NCI-H748 treated with DMSO at 0.1 percent for 48 hours (cell line): Measurements from ENCODE around the gene TMC2.
"Not testable (repeated sequence)": the region's sequence is repeated elsewhere in the genome, so short reads cannot be mapped to it uniquely, and the experiment has no call there.

Experiments
- DNase-seq: peaks from one replicate; lab custom pipeline; 2025; lab: John Stamatoyannopoulos, UW

TMC2 gene

DNA sequence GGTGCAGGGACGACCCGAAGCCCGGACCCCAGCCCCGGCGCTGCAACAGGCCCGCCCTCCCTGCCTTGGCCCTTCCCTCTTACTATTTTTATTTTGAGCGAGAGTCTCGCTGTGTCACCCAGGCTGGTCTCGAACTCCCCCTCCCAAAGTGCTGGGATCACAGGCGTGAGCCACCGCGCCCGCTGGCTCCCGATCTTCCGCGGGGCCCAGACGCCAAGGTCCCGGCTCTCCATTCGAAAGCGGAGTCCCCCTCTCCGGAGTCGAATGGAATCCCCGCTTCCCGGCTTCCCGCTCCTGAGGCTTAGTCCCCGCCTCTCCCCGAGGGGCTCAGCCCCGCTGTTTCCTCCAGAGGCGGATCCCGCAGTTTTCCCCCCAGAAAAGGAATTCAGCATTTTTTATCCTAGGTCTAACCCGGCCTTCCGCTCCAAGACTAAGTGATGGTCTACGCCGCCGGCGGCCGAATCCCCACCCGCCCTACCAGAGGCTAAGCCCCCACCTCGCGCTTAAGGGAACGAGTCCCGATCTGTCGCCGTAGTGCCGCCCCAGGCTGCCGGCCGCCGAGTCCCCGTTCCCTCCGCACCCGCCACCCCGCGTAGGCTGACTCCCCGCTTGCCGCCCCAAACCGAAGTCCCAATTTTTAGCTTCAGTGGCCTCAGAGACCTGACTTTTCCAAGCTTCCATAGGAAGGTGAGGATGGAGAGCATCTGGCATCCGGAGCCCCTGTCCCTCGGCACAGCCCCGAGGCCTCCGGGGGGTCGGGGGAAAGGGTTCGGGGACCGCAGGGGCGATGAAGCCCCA, 11.5 kb upstream of the TMC2 start:
- peak; percentile 69 for DNase-seq

GRCh38 chr20:2526218-2526583, 10.2 kb upstream of the TMC2 start:
- not testable (repeated sequence) for DNase-seq

DNA sequence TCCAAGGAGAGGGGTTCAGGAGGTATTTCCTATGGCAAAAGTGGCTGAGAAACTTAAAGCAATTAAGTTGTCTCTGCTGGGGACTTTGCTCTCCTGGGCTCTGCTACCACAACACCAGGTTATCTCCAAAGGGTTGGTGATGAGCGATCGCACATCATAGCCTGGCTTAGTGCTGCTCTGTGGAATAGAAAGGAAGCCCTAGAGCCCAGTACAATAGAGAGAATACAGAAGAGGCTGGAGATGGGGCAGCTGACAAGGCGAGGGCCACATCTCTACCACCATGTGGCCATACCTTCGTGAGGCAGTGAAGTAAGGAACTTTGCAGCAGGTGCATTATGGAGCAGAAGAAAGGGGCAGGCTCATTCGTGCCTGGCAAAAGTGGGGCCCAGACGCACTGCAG, 8.6 kb upstream of the TMC2 start:
- DNase-seq = no peak

- DNase-seq = no peak
These were observed 7.6 kb upstream of the TMC2 start for GRCh38 chr20:2528671-2529271.

- DNase-seq = no peak
These were observed 3.3 kb upstream of the TMC2 start for GRCh38 chr20:2533118-2533517.

DNA sequence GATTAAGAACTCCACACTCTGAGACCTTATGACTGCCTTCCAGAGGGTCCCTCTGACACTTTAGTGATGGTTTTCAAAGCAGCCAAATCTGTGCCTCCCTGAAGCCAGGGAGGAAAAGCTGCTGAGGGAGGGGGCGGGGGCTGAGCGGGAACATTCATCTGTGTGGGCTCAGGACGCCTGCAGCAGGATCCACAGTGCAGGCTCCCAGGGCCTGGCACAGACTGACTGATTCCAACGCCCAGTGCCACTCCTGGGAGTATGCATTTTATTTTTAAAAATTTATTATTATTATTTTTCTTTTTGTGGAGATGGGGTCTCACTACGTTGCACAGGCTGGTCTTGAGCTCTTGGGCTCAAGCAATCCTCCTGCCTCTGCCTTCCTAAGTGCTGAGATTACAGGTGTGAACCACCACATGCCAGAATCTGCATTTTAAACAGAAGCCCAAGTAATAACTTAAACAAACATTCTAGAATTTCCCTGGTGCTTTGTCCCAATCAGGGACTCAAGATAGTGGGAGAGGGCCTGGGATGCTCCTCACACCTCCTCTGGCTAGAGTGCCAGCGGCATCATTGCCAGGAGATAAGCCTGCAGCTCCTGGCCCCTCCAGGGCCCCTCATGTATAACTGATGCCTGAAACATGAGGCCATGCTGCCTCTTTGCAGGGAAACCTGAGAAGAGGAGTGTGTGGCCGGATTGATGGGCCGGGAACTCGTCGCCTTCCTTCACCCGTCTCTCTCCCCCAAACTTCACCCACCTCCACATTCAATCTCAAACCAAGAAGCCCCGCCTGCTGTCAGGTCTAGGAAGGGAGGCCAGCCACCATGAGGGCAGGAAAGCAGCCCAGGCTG, 438 bp upstream of the TMC2 start:
- no peak for DNase-seq

DNA sequence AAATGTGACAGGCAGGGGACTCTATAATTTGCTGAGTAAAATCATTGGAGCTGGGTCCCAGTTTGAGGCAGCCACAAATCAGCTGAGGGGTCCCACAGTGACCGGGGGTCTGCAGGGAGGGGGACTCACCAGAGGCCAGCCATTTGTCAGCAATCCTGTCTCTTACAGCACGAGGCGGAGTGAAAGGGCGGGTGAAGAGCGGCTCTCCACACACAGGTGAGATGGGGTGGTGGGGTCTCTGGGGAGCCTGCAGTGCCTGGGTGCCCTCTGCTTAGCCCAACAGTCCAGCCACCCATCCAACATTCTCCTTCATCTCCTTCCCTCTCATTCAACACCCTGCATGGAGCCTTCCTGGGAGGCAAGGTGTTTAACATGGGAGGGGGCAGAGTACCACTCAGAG, 728 bp downstream of the TMC2 start:
- no peak for DNase-seq

DNA sequence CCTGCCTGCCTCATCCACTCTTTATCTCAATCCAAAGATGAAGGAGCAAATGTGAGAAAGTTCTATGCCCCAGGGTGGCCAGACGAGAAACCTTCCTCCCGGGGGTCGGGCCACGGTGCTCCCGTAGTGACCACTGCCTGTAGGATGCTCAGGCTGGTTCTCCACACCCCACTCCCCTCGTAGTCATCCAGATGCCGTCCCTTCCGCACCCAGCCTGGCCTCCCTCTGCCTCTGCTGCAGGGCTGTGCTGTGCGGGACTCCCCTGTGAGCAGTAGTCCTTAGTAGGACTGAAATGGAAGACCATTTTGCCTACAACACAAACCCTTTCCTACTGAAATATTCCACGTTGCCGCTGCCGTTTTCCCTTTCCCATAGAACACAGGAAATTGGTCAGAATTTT, 2.0 kb downstream of the TMC2 start:
- no peak for DNase-seq

DNA sequence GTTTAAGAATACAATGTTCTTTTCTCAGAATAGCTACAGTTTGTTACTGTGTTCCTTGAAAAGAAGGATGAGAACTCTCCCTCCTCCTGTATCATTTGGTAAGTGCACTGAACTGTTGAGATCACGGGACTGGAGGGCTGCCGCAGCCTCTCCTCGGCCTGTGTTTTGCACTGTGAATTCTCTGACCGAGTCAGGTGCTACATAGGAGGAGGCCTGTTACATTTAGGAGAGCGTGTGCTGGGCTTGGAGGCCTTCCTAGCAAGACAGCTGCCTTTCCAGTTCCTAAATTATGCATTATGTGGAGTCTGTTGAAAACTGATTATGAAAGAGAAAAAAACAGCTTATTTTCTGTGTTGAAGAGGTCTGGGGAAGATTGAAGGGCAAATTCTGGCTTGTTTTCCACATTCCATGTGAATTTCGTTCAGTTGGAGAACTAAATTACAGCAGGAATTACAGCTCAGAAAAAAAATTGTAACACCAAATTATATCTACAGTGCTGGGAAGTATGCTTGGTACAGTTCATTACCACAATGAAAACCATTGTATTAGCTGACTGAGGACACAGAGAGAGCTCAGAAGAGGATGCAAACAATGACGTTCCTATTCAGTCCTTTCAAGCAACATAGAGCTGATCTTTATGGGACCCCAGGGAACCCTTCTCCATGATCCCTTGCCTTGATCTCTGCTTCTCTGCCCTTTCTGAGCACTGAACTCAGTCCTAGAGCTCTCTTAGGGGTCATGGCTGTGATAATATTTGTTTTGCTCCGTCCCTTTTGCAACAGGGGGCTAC, 2.8 kb downstream of the TMC2 start:
- DNase-seq = no peak

DNA sequence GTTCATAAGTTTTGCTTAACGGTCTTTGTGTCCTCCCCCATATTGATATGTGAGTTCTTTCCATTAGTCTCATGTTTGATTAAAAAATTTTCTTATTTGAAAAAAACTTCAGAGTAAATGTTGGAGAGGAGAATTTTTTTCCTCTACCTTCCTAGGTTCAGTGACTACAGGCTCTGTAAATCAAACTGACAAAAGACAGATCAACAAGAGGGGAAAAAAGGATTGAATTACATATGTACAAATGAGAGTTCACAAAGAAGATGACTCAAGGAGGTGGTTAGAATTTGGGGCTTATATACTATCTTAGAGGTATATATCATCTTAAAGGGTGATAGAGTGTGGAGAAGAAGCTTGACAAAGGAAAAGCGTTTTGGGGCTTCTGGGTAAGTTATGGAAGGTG, 5.6 kb downstream of the TMC2 start:
- DNase-seq = no peak

DNA sequence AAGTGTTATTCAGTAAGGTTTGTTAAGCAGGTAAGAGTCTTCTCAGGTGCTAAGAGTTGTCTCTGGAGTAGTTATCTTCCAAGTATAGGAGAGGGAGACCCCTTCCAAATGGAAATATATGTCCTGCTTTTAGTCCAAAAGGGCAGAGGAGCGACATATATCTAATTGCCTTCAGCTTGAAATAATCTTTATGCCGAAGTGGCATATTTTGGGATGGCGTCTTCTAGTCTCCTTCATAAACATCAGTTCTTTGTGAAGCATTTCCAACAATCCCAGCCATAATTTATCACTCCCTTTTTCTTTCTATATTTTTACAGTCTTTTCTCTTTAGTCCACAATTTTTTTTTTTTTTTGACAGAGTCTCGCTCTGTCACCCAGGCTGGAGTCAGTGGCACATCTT, 6.0 kb downstream of the TMC2 start:
- no peak for DNase-seq

DNA sequence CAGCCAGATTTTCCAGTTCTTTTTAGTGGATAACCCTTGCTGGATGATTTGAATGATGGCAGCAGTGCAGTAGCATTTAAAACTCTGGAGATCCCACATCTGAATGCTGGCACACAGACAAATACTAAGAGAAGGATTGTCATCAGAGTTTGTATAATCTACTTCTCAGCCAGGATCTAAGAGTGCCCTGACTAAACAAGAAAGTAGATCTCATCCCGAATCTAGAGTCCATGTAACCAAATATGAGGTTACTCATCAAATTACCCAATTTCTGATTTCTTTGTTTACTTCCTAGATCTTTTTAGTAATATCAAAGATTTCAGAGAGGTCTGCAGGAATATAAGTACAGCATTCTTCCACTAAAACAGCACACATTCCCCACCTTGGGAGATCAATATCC, 7.8 kb downstream of the TMC2 start:
- DNase-seq = no peak

- no peak for DNase-seq
These were observed 9.2 kb downstream of the TMC2 start for GRCh38 chr20:2545594-2545993.

- DNase-seq = no peak
These were observed 21.7 kb downstream of the TMC2 start for GRCh38 chr20:2557873-2558580.

- DNase-seq = no peak
These were observed 22.4 kb downstream of the TMC2 start for GRCh38 chr20:2558581-2559278.

DNA sequence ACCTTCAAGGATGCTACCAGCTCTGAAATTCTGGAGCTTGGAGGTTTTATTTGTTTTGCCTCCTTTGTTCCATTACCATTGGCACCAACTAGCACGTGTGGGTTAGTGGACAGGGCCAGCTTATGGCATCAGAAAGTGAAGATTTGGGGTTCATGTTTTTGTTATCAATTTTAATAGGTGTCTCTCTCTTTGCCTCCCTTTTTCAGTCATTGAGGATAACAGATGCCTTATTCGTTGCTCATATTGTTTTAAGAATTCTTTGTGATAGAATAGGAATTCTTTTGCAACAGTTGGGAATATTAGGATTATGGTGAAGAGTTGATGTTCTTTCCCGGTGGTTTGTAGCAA, 22.9 kb downstream of the TMC2 start:
- DNase-seq = no peak

GRCh38 chr20:2559651-2560050, 23.3 kb downstream of the TMC2 start:
- DNase-seq = peak; percentile 36

DNA sequence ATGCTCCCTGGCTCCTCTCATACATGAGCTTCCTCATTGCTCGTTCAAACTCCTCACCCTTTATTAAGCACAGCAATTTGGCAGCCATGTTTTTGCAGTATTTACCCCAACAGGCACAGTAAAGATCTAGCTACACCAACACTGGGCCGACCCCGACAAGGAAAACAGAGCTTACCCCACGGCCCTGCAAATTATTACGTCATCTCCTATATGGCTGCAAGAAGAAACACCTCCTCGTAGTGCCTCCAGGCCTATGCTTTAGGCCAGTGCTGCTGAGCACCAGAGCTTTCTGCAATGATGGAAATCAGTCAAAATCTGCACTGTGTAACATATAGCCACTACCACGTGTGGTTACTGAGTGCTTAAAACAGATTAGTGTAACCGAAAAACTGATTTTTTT, 26.7 kb downstream of the TMC2 start:
- DNase-seq = no peak

DNA sequence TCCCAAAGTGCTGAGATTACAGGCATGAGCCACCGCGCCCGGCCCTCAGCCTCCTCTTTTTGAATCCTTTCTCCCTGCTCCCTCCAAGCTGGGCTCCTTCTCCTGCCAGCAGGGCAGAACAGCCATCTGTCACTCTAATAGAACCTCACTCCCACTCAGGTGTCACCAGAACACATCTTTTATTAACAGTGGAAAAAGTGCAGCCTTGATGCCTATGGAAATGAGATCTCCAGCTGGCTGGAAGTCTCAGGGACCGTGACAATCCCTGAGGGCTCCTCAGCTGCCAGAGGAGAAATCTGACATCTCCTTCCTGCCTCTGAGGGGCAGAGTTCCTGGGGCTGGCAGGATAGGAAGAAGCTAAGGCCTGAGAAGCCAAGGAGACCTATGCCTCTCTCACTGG, 28.0 kb downstream of the TMC2 start:
- no peak for DNase-seq

DNA sequence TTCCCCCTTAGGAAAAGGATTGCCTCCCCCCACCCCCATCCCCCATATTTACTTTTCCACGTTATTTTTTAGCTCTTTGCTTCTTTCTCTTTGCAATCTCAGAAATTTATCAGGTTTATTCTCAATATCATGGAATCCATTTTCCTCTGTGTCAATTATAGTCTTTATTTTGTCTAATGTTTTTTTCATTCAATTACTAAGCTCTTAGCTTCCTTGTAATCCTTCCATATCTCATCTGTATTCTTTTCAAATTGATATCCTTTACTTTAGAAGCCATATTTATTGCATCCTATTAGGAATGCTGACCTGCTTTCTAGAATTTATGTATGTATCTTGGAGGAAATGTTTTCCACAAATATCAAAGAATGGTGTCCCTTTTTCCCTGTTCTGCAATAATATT, 39.3 kb downstream of the TMC2 start:
- no peak for DNase-seq

DNA sequence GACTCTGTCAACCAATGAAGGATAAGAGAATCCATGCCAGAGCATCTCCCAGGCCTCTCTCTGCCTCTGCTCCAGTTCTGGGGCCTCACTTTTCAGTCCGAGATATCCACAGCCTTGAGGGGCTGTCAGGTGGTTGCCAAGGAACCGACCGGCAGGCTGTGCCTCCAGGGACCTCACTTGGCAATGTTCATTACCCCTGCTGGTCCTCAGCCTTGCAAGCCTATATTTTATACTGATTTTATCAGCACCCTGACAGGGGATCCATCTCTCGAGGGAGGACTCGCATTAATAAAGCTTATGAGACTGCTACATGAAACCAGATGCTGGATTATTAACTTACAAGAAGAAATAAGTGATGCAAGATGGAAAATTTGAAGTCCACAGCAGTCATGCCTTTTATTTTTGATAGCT, 39.9 kb downstream of the TMC2 start:
- no peak for DNase-seq
